SU-DHL-6 (cell line): ENCODE results near the gene DMGDH.

ENCODE experiments used
- H2AFZ ChIP-seq: fragments of 200-600 bp; sonication (generic); 2 replicates; pipeline ENCODE4 v1.6.1; 2014; ENCODE audit warnings: low read depth, mild to moderate bottlenecking, moderate library complexity, mixed read lengths, antibody characterized with exemption, low read length; ENCODE audit not compliant: severe bottlenecking
- H3F3A ChIP-seq: fragments of 200-600 bp; shearing (Covaris generic); 2 replicates; pipeline ENCODE4 v1.6.0; 2016; ENCODE audit warnings: antibody characterized with exemption, mild to moderate bottlenecking; ENCODE audit not compliant: insufficient read depth
- H3K27ac ChIP-seq: fragments of 200-600 bp; sonication (generic); 2 replicates; pipeline ENCODE4 v1.5.1; 2016; ENCODE audit warnings: low read depth, mild to moderate bottlenecking, low read length, moderate library complexity, mixed read lengths
- H3K27me3 ChIP-seq: fragments of 200-600 bp; sonication (generic), shearing (Covaris generic); 2 replicates; pipeline ENCODE4 v1.6.0; 2014; ENCODE audit warnings: mild to moderate bottlenecking, low read length
- H3K36me3 ChIP-seq: fragments of 200-600 bp; sonication (generic); 2 replicates; pipeline ENCODE4 v1.6.1; 2014; ENCODE audit warnings: mild to moderate bottlenecking, low read length, mixed read lengths
- H3K4me2 ChIP-seq: fragments of 300-600, 200-600 bp; shearing (Covaris generic), sonication (generic); 2 replicates; pipeline ENCODE4 v1.6.0; 2014; ENCODE audit warnings: low read length, low read depth, mild to moderate bottlenecking; ENCODE audit not compliant: poor library complexity, severe bottlenecking
- H3K4me3 ChIP-seq: fragments of 200-600 bp; sonication (generic); 2 replicates; pipeline ENCODE4 v1.5.1; 2014; ENCODE audit warnings: antibody characterized with exemption, low read length, mild to moderate bottlenecking, mixed read lengths; ENCODE audit not compliant: insufficient read depth, poor library complexity, severe bottlenecking
- H3K79me2 ChIP-seq: fragments of 200-600 bp; sonication (generic); 2 replicates; pipeline ENCODE4 v1.6.1; 2014; ENCODE audit warnings: mild to moderate bottlenecking, low read length, moderate library complexity; ENCODE audit not compliant: insufficient read depth
- H3K9ac ChIP-seq: fragments of 200-600 bp; sonication (generic); 2 replicates; pipeline ENCODE4 v1.7.0; 2014; ENCODE audit warnings: mild to moderate bottlenecking, low read length
- H3K9me2 ChIP-seq: fragments of 200-600 bp; sonication (generic); replicated peaks from 2 replicates; pipeline ENCODE4 v1.6.1; 2014; ENCODE audit warnings: low read length; ENCODE audit not compliant: insufficient read depth
- H3K9me3 ChIP-seq: fragments of 200-600 bp; sonication (generic); 2 replicates; pipeline ENCODE4 v1.6.1; 2014; ENCODE audit warnings: low read length, mixed read lengths; ENCODE audit not compliant: insufficient read depth
- H4K20me1 ChIP-seq: fragments of 200-600 bp; sonication (generic); 2 replicates; pipeline ENCODE4 v1.6.1; 2014; ENCODE audit warnings: low read depth, mild to moderate bottlenecking, antibody characterized with exemption, low read length, moderate library complexity, mixed read lengths
- EZH2phosphoT487 ChIP-seq: fragments of 200-600 bp; sonication (generic), shearing (Covaris generic); conservative IDR thresholded peaks from 2 replicates; pipeline ENCODE4 v1.6.1; 2018; ENCODE audit warnings: mild to moderate bottlenecking, antibody characterized with exemption, low read length, moderate library complexity, mixed read lengths
- TF ChIP-seq, protein P1 (sequence below): fragments of 200-600 bp; sonication (generic); IDR thresholded peaks from one replicate; pipeline ENCODE4 v1.5.1; 2017; ENCODE audit warnings: antibody characterized with exemption, mild to moderate bottlenecking, low read length, moderate library complexity; ENCODE audit not compliant: insufficient read depth, poor library complexity, severe bottlenecking

Gene DMGDH

GRCh38 chr5:79086116-79086515, 16.6 kb upstream of the DMGDH start:
- TF ChIP-seq, protein P1, sequence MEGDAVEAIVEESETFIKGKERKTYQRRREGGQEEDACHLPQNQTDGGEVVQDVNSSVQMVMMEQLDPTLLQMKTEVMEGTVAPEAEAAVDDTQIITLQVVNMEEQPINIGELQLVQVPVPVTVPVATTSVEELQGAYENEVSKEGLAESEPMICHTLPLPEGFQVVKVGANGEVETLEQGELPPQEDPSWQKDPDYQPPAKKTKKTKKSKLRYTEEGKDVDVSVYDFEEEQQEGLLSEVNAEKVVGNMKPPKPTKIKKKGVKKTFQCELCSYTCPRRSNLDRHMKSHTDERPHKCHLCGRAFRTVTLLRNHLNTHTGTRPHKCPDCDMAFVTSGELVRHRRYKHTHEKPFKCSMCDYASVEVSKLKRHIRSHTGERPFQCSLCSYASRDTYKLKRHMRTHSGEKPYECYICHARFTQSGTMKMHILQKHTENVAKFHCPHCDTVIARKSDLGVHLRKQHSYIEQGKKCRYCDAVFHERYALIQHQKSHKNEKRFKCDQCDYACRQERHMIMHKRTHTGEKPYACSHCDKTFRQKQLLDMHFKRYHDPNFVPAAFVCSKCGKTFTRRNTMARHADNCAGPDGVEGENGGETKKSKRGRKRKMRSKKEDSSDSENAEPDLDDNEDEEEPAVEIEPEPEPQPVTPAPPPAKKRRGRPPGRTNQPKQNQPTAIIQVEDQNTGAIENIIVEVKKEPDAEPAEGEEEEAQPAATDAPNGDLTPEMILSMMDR: no peak
- no peak for TF ChIP-seq EZH2phosphoT487
- H3K27ac ChIP-seq: no peak overlapping the region
- H3K9me2 ChIP-seq: no peaks in the 10 kb centered on the region
- no peaks in the 10 kb centered on the region for H3K27me3 ChIP-seq
- no peaks in the 10 kb centered on the region for H3K9me3 ChIP-seq
- no peak overlapping the region for H3K4me3 ChIP-seq
- H3K9ac ChIP-seq: no peak overlapping the region
- no peak overlapping the region for H3K4me2 ChIP-seq
- H3K36me3 ChIP-seq: no peaks in the 10 kb centered on the region
- no peaks in the 10 kb centered on the region for H3K79me2 ChIP-seq
- no peaks in the 10 kb centered on the region for H3F3A ChIP-seq
- no peak overlapping the region for H2AFZ ChIP-seq
- no peaks in the 10 kb centered on the region for H4K20me1 ChIP-seq

- H3K27me3 ChIP-seq: no peaks in the 10 kb centered on the region
- H4K20me1 ChIP-seq: no peaks in the 10 kb centered on the region
- no peak overlapping the region for H3K4me2 ChIP-seq
- no peaks in the 10 kb centered on the region for H3F3A ChIP-seq
- TF ChIP-seq, protein P1: no peak
- no peak for TF ChIP-seq EZH2phosphoT487
- no peaks in the 10 kb centered on the region for H3K9me2 ChIP-seq
- H3K36me3 ChIP-seq: no peaks in the 10 kb centered on the region
- no peak overlapping the region for H2AFZ ChIP-seq
- no peaks in the 10 kb centered on the region for H3K9me3 ChIP-seq
- H3K9ac ChIP-seq: no peak overlapping the region
- H3K27ac ChIP-seq: no peak overlapping the region
- H3K79me2 ChIP-seq: no peaks in the 10 kb centered on the region
- no peak overlapping the region for H3K4me3 ChIP-seq
Measured at GRCh38 chr5:79081779-79082178, 12.3 kb upstream of the DMGDH start.

- no peaks in the 10 kb centered on the region for H3K36me3 ChIP-seq
- H3K4me3 ChIP-seq: no peak overlapping the region
- H3K4me2 ChIP-seq: no peak overlapping the region
- TF ChIP-seq, protein P1: no peak
- TF ChIP-seq EZH2phosphoT487: no peak
- no peaks in the 10 kb centered on the region for H3K79me2 ChIP-seq
- H3K9me3 ChIP-seq: no peaks in the 10 kb centered on the region
- no peaks in the 10 kb centered on the region for H3K9me2 ChIP-seq
- H3K27ac ChIP-seq: no peak overlapping the region
- no peak overlapping the region for H3K9ac ChIP-seq
- H3K27me3 ChIP-seq: no peaks in the 10 kb centered on the region
- no peaks in the 10 kb centered on the region for H4K20me1 ChIP-seq
- H3F3A ChIP-seq: no peaks in the 10 kb centered on the region
- H2AFZ ChIP-seq: no peak overlapping the region
Measured at GRCh38 chr5:79080804-79081203, 11.3 kb upstream of the DMGDH start.
